Spinal cord (tissue), 10 donors: ENCODE data around the gene C12orf43. TPM values are rescaled to one million over a fixed set of nuclear protein-coding genes. Genes with fewer than 3 reads are reported as not detected.

Source experiments
- DNase-seq, 6 donors: peaks; one replicate each; pipeline versions ENCODE4 v3.0.0 to v3.0.0-alpha.2; 2013 to 2015; ENCODE audit warnings: low spot score in 6 of 6, low read depth in 4 of 6
- H3K27ac ChIP-seq: one replicate; pipeline ENCODE4 v1.5.1; 2013; ENCODE audit warnings: low read depth, low read length, control low read depth
- H3K27me3 ChIP-seq: one replicate; pipeline ENCODE4 v1.6.1; 2013; ENCODE audit warnings: low read length; ENCODE audit not compliant: control insufficient read depth, insufficient read depth
- H3K36me3 ChIP-seq: one replicate; pipeline ENCODE4 v1.6.1; 2013; ENCODE audit warnings: low read length; ENCODE audit not compliant: control insufficient read depth, insufficient read depth
- H3K4me1 ChIP-seq: one replicate; pipeline ENCODE4 v1.6.1; 2013; ENCODE audit warnings: low read length; ENCODE audit not compliant: control insufficient read depth, insufficient read depth
- H3K4me3 ChIP-seq: one replicate; pipeline ENCODE4 v1.5.1; 2013; ENCODE audit warnings: low read depth, low read length, control low read depth
- H3K9me3 ChIP-seq: one replicate; pipeline ENCODE4 v1.6.1; 2013; ENCODE audit warnings: low read length; ENCODE audit not compliant: control insufficient read depth, insufficient read depth
- WGBS: methylation state at CpG from one replicate; pipeline ENCODE4 v1.1.5; 2013; ENCODE audit warnings: missing lambda C conversion rate; ENCODE audit not compliant: insufficient coverage; 5-methylcytosine and 5-hydroxymethylcytosine counted together
- polyA plus RNA-seq, 2 donors: library from polyadenylated mRNA; unstranded; fragments of 120-200 nt; gene quantifications; one replicate each; pipeline ENCODE4 v1.2.1, GENCODE V29; 2013; ENCODE audit not compliant: insufficient read length in 2 of 2
- total RNA-seq, 2 donors: library from RNA; depleted of rRNA in 1 of 2; stranded (reverse); fragments of 120-200 nt in 1 of 2; fragments of >200 nt in 1 of 2; gene quantifications; one replicate each; pipeline versions ENCODE4 v1.2.3 to v1.2.4, GENCODE V29; 2013 to 2014
- donor health status: healthy.

The C12orf43 gene
- total and polyA plus RNA-seq, 4 donors: 15.6 to 24.9 (median 22.5) TPM

GRCh38 chr12:120956579-120957300, 59.5 kb downstream of the C12orf43 start:
- 87% methylated on average over 5 of the region's 5 CpGs for WGBS
- DNase-seq: peak in 1 of 6 donors; percentile 9
- H3K27me3 ChIP-seq: no peaks in the 10 kb centered on the region
- no peaks in the 10 kb centered on the region for H3K4me1 ChIP-seq
- no peaks in the 10 kb centered on the region for H3K36me3 ChIP-seq
- H3K27ac ChIP-seq: no peak overlapping the region
- H3K4me3 ChIP-seq: no peak overlapping the region
- H3K9me3 ChIP-seq: no peaks in the 10 kb centered on the region

- H3K27ac ChIP-seq: no peak overlapping the region
- H3K27me3 ChIP-seq: no peaks in the 10 kb centered on the region
- peaks cover 3% of the 10 kb centered on the region for H3K9me3 ChIP-seq
- WGBS: 76% methylated on average over 4 of the region's 4 CpGs
- no peak overlapping the region for H3K4me3 ChIP-seq
- DNase-seq: no peak
- H3K4me1 ChIP-seq: no peaks in the 10 kb centered on the region
- no peaks in the 10 kb centered on the region for H3K36me3 ChIP-seq
These were observed 61.1 kb downstream of the C12orf43 start for GRCh38 chr12:120955232-120955631.

DNA sequence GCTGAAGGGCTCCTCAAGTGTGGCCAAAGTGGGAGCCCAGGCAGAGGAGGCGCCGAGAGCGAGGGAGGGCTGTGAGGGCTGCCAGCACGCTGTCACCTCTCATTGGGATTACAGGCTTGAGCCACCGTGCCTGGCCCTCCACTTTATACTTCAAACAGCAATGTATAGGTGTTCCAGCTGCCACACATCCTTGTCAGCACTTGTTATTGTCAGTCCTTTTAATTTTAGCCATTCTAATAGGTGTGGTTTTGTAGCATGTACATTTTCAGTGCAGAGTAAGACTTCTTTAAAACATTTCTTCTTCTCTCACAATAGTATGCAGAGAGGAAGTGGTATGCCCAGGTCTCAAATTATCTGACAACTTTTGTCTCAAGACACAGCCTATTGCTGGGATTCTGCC, 65.5 kb downstream of the C12orf43 start:
- H3K4me3 ChIP-seq: no peak overlapping the region
- peaks cover 3% of the 10 kb centered on the region for H3K9me3 ChIP-seq
- H3K4me1 ChIP-seq: no peaks in the 10 kb centered on the region
- 100% methylated on average over 3 of the region's 5 CpGs for WGBS
- H3K27me3 ChIP-seq: no peaks in the 10 kb centered on the region
- DNase-seq: no peak
- no peaks in the 10 kb centered on the region for H3K36me3 ChIP-seq
- H3K27ac ChIP-seq: no peak overlapping the region

Other genes starting within 250 kb of the C12orf43 start
- gene SPPL3, start 112.1 kb downstream of the C12orf43 start, total RNA-seq: 10 to 100 TPM; 18.9 to 30.7 TPM
- 100 to 1,000 TPM; 105 to 108 TPM for gene SPPL3, start 112.1 kb downstream of the C12orf43 start, polyA plus RNA-seq
- gene HNF1A, start 37.9 kb downstream of the C12orf43 start, total RNA-seq: not detected
- under 1 TPM in 1 of 2 donors, not detected in 1; 0.36 TPM for gene HNF1A, start 37.9 kb downstream of the C12orf43 start, polyA plus RNA-seq
- gene OASL, start 22.8 kb upstream of the C12orf43 start, total RNA-seq: under 1 TPM; 0.39 to 0.59 TPM
- under 1 TPM; 0.15 to 0.21 TPM for gene OASL, start 22.8 kb upstream of the C12orf43 start, polyA plus RNA-seq
- gene P2RX7, start 116.4 kb upstream of the C12orf43 start, total RNA-seq: 10 to 100 TPM in 1 of 2 donors, 1 to 10 TPM in 1; 8.7 to 16.8 TPM
- gene P2RX7, start 116.4 kb upstream of the C12orf43 start, polyA plus RNA-seq: 10 to 100 TPM; 18.0 to 19.9 TPM
- gene P2RX4, start 193.6 kb upstream of the C12orf43 start, total RNA-seq: 10 to 100 TPM; 14.4 to 27.9 TPM
- gene P2RX4, start 193.6 kb upstream of the C12orf43 start, polyA plus RNA-seq: 10 to 100 TPM; 16.7 to 19.4 TPM